HL-60 (cell line): Measurements from ENCODE around the gene ATP5F1A.
A peak's percentile ranks its signal among the peaks of the same experiment; 100 is the strongest.

Experiments
- DNase-seq, 2 experiments: peaks; one replicate each; pipeline ENCODE4 v3.0.0-alpha.2; 2010 to 2020; ENCODE audit warnings: low read depth in 1 of 2, low spot score in 1 of 2
- H3K27ac ChIP-seq: fragments of 250-450 bp; sonication (Bioruptor Pico); replicated peaks from 2 replicates; pipeline ENCODE4 v1.5.1; 2020; ENCODE audit warnings: mild to moderate bottlenecking, moderate library complexity
- H3K27me3 ChIP-seq: fragments of 250-450 bp; sonication (Bioruptor Pico); 2 replicates; pipeline ENCODE4 v1.5.1; 2021; ENCODE audit warnings: mild to moderate bottlenecking, moderate library complexity; ENCODE audit not compliant: insufficient read depth, poor library complexity, severe bottlenecking
- H3K4me3 ChIP-seq: replicated peaks from 2 replicates; pipeline ENCODE4 v1.5.1; 2011; ENCODE audit warnings: mild to moderate bottlenecking, control low read depth, low read length; ENCODE audit not compliant: insufficient read depth
- CTCF ChIP-seq: IDR thresholded peaks from one replicate; pipeline ENCODE4 v1.5.1; 2011; ENCODE audit warnings: low read length, control low read depth, inconsistent platforms; ENCODE audit not compliant: insufficient read depth
- GABPA ChIP-seq: IDR thresholded peaks from 2 replicates; pipeline ENCODE4 v1.6.1; 2012; ENCODE audit warnings: low read depth
- POLR2AphosphoS5 ChIP-seq: IDR thresholded peaks from 2 replicates; pipeline ENCODE4 v1.6.1; 2012; ENCODE audit warnings: low read depth
- SPI1 ChIP-seq: IDR thresholded peaks from 2 replicates; pipeline ENCODE4 v1.6.1; 2012; ENCODE audit warnings: low read depth, mild to moderate bottlenecking, borderline replicate concordance
- TF ChIP-seq, protein P1 (sequence below): IDR thresholded peaks from 2 replicates; pipeline ENCODE4 v1.6.1; 2012; ENCODE audit warnings: low read depth; ENCODE audit not compliant: insufficient replicate concordance

The ATP5F1A gene

GRCh38 chr18:46080156-46080555 is 17.9 kb downstream of the ATP5F1A start:
- no peak overlapping the region for H3K27ac ChIP-seq
- no peaks in the 10 kb centered on the region for H3K27me3 ChIP-seq
- DNase-seq: no peak
- no peak for TF ChIP-seq CTCF
- TF ChIP-seq POLR2AphosphoS5: no peak
- no peak for TF ChIP-seq SPI1
- TF ChIP-seq, protein P1, sequence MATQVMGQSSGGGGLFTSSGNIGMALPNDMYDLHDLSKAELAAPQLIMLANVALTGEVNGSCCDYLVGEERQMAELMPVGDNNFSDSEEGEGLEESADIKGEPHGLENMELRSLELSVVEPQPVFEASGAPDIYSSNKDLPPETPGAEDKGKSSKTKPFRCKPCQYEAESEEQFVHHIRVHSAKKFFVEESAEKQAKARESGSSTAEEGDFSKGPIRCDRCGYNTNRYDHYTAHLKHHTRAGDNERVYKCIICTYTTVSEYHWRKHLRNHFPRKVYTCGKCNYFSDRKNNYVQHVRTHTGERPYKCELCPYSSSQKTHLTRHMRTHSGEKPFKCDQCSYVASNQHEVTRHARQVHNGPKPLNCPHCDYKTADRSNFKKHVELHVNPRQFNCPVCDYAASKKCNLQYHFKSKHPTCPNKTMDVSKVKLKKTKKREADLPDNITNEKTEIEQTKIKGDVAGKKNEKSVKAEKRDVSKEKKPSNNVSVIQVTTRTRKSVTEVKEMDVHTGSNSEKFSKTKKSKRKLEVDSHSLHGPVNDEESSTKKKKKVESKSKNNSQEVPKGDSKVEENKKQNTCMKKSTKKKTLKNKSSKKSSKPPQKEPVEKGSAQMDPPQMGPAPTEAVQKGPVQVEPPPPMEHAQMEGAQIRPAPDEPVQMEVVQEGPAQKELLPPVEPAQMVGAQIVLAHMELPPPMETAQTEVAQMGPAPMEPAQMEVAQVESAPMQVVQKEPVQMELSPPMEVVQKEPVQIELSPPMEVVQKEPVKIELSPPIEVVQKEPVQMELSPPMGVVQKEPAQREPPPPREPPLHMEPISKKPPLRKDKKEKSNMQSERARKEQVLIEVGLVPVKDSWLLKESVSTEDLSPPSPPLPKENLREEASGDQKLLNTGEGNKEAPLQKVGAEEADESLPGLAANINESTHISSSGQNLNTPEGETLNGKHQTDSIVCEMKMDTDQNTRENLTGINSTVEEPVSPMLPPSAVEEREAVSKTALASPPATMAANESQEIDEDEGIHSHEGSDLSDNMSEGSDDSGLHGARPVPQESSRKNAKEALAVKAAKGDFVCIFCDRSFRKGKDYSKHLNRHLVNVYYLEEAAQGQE: no peak
- TF ChIP-seq GABPA: no peak
- H3K4me3 ChIP-seq: no peak overlapping the region

DNA sequence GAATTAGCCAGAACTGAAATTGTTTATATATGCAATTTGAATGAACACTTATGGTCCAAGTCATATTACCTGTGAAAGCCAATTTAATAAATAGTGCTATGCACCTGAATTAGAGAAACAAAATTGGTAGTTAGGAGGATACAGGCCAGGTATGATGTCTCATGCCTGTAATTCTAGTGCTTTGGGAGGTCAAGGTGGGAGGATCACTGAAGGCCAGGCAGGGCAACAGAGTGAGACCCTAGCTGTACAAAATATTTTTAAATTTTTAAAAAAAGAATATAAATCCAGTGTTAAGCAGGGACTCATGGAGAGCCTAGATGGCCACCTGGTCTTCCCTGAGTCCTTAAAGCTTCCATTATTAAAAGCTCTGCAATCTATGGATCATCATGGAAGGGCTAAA is 18.8 kb downstream of the ATP5F1A start:
- no peak for DNase-seq
- TF ChIP-seq GABPA (no peak), CTCF (no peak), SPI1 (no peak), POLR2AphosphoS5 (no peak)
- TF ChIP-seq, protein P1: no peak
- no peaks in the 10 kb centered on the region for H3K27me3 ChIP-seq
- no peak overlapping the region for H3K4me3 ChIP-seq
- H3K27ac ChIP-seq: no peak overlapping the region

DNA sequence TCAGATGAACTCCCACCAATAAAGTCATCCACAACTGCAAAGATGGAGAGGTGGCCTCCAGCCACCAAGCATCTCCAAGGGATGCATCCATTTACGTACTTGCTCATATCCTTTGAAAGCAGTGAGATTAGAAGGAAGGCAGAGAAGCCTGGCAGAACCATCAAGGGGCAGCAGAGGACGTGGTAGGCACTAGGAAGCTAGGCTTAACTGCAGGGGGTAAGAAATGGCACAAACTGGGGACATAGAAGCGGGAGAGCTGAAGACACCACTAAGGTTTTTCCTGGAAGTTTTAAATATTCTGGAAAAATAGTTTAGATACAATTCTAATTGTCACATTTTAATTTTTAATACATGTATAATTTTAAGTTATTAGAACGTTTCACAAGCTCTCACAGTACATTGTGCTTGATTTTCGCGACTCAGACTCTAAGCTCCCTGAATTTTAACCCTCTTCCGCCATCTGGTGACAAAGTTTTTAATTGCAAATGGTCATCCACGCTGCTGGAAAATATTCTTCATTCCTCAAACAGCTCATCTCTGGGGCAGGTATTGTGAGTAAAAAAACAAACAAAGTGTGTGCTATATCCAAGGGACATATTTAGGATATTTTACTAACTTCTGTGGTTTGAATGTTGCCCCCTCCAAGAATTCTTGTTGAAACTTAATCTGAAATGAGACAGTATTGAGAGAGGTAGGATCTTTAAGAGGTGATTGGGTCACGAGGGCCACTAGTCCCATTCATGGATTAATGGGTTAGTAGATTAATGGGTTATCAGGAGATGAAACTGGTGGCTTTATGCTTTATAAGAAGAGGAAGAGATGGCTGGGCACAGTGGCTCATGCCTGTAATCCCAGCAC is 24.4 kb downstream of the ATP5F1A start:
- DNase-seq: peak in 1 of 2 experiments; percentile 83
- TF ChIP-seq, protein P1: no peak
- TF ChIP-seq CTCF: peak; percentile 71
- no peaks in the 10 kb centered on the region for H3K27me3 ChIP-seq
- peak overlapping the region; percentile 85; the same call in 1 of the 2 replicates for H3K27ac ChIP-seq
- no peak overlapping the region for H3K4me3 ChIP-seq
